ENCODE data around the gene PTPRT. TPM values are rescaled to one million over a fixed set of nuclear protein-coding genes. Genes with fewer than 3 reads are reported as not detected.

Gene PTPRT
- total RNA-seq, 1 experiment from 2014 or later, result 0.13 TPM

DNA sequence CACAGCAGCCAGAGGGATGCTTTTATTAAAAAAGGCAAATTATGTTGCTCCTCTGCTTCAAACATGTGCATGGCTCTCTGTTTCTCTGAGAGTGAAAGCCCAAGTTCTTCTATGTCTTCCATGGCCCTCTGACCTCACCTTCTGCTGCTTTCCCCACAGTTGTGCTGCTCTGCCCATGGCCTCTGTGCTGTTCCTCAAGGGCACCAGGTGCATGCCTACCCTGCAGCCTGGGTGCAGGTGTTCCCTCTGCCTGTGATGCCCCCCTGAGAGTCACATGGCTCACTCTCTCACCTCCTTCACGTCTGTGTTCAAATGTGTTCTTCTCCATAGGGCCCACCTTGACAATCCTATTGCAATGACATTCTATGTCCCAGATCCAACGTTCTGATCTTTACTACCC, 1094.5 kb downstream of the PTPRT start:
- no peak overlapping the region for H3K9ac ChIP-seq (ENCODE audit: extremely low read depth, insufficient read length, low read length)
- no peaks in the 10 kb centered on the region for H3K79me1 ChIP-seq (ENCODE audit: insufficient read depth, low read depth, low read length, poor library complexity, severe bottlenecking)
- no peaks in the 10 kb centered on the region for H4K20me1 ChIP-seq (ENCODE audit: control insufficient read depth, insufficient read depth, insufficient read length)
- H3K9me3 ChIP-seq (ENCODE audit: control insufficient read depth, low read depth, low read length), result no peaks in the 10 kb centered on the region
- no peaks in the 10 kb centered on the region for H3K9me3 Mint-ChIP-seq
- H2AFZ ChIP-seq (ENCODE audit: low read length), result no peak overlapping the region
- no CpG with 5 or more reads among the region's 2 CpGs for WGBS (ENCODE audit: extremely low coverage, insufficient read length, low lambda C conversion rate)
- H2BK12ac ChIP-seq (ENCODE audit: insufficient read length, low read depth, low read length), result no peak overlapping the region
- H2BK5ac ChIP-seq (ENCODE audit: insufficient read length, low read length), result no peak overlapping the region
- H3K36me3 Mint-ChIP-seq (ENCODE audit: insufficient read depth in 1 of 3, low read depth in 3 of 3), result no peaks in the 10 kb centered on the region
- H4K8ac ChIP-seq (replicated peaks; ENCODE audit: insufficient read length, low read depth, low read length), result no peak overlapping the region
- H3K27me3 ChIP-seq (ENCODE audit: insufficient read depth, low read length), result no peaks in the 10 kb centered on the region
- peaks cover 2% of the 10 kb centered on the region; the same call in 1 of the 2 replicates for H3K27me3 Mint-ChIP-seq (ENCODE audit: low read depth)
- no peak overlapping the region for H2BK120ac ChIP-seq (ENCODE audit: low read depth, low read length, poor library complexity, severe bottlenecking)
- H3K14ac ChIP-seq (ENCODE audit: insufficient read depth, low read length), result no peak overlapping the region
- no peaks in the 10 kb centered on the region for H3K79me2 ChIP-seq (ENCODE audit: insufficient read depth, low read length)
- H3K56ac ChIP-seq (ENCODE audit: insufficient read length, low read depth, low read length), result no peak overlapping the region
- H3K18ac ChIP-seq (ENCODE audit: insufficient read length, low read depth, low read length), result no peak overlapping the region
- DNase-seq, result no peak
- H3K23me2 ChIP-seq (ENCODE audit: insufficient read length, low read depth, low read length, poor library complexity, severe bottlenecking), result no peaks in the 10 kb centered on the region
- H2BK15ac ChIP-seq (ENCODE audit: low read depth, low read length), result no peak overlapping the region
- no peak overlapping the region for H4K5ac ChIP-seq (ENCODE audit: insufficient read length, low read depth, low read length)
- H2BK20ac ChIP-seq (ENCODE audit: low read depth, low read length, poor library complexity, severe bottlenecking), result no peak overlapping the region
- TF ChIP-seq, protein P1, sequence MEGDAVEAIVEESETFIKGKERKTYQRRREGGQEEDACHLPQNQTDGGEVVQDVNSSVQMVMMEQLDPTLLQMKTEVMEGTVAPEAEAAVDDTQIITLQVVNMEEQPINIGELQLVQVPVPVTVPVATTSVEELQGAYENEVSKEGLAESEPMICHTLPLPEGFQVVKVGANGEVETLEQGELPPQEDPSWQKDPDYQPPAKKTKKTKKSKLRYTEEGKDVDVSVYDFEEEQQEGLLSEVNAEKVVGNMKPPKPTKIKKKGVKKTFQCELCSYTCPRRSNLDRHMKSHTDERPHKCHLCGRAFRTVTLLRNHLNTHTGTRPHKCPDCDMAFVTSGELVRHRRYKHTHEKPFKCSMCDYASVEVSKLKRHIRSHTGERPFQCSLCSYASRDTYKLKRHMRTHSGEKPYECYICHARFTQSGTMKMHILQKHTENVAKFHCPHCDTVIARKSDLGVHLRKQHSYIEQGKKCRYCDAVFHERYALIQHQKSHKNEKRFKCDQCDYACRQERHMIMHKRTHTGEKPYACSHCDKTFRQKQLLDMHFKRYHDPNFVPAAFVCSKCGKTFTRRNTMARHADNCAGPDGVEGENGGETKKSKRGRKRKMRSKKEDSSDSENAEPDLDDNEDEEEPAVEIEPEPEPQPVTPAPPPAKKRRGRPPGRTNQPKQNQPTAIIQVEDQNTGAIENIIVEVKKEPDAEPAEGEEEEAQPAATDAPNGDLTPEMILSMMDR (conservative IDR thresholded peaks at IDR 0.05), result no peak
- no peak overlapping the region for H3K4me3 Mint-ChIP-seq
- no peaks in the 10 kb centered on the region for H3K4me1 ChIP-seq (ENCODE audit: insufficient read depth, low read length)
- H3K27ac Mint-ChIP-seq, result no peak overlapping the region
- H3K4me1 Mint-ChIP-seq, result peaks cover 0 to 3% of the 10 kb centered on the region in 2 experiments; a peak in 1 of 4 replicates
- H2AK5ac ChIP-seq (ENCODE audit: insufficient read length, low read length), result no peak overlapping the region
- no peak overlapping the region for H3K4me2 ChIP-seq (ENCODE audit: insufficient read depth, insufficient read length, low read length)
- H3K27ac ChIP-seq (ENCODE audit: insufficient read length, low read depth, low read length), result no peak overlapping the region
- no peak overlapping the region for H4K91ac ChIP-seq (ENCODE audit: insufficient read length, low read depth, low read length)
- H3K4ac ChIP-seq (ENCODE audit: low read depth, low read length), result no peak overlapping the region
- H3K23ac ChIP-seq (ENCODE audit: insufficient read length, low read depth, low read length), result no peak overlapping the region
- no peak overlapping the region for H3T11ph ChIP-seq (ENCODE audit: low read length)
